Activated B cell treated with CpG ODN at 0.5 μM for 24 hours (primary cell): ENCODE results near the gene IL2RA. TPM values are rescaled to one million over a fixed set of nuclear protein-coding genes. Genes with fewer than 3 reads are reported as not detected.
A peak's percentile ranks its signal among the peaks of the same experiment; 100 is the strongest.

Experiments
- ATAC-seq: fragments of 200-7000 bp; cut with Tn5 transposase; one replicate; pipeline ENCODE4 v1.10.0; 2021; ENCODE audit warnings: low read depth, mild to moderate bottlenecking, moderate library complexity
- CTCF ChIA-PET: fragments of 350-600 bp; sonication (Branson Sonifier 250); formaldehyde crosslinking; loops from one replicate; lab custom pipeline; 2021; ENCODE audit warnings: antibody characterized with exemption; lab: Charles Lee
- POLR2A ChIA-PET: fragments of 350-600 bp; sonication (Branson Sonifier 250); formaldehyde crosslinking; loops from one replicate; lab custom pipeline; 2021; ENCODE audit warnings: antibody characterized with exemption; lab: Charles Lee
- DNase-seq: peaks from one replicate; pipeline ENCODE4 v3.0.0; 2022
- H3K27ac Mint-ChIP-seq: one replicate; pipeline ENCODE4 v1.8.0; 2020; ENCODE audit warnings: mixed read lengths
- H3K27me3 Mint-ChIP-seq: one replicate; pipeline ENCODE4 v1.8.0; 2021; ENCODE audit warnings: mixed read lengths
- H3K36me3 Mint-ChIP-seq: one replicate; pipeline ENCODE4 v1.8.0; 2021; ENCODE audit warnings: low read depth, mixed read lengths
- H3K4me1 Mint-ChIP-seq: one replicate; pipeline ENCODE4 v1.8.0; 2021; ENCODE audit warnings: mixed read lengths
- H3K4me3 Mint-ChIP-seq: one replicate; pipeline ENCODE4 v1.8.0; 2020; ENCODE audit warnings: mild to moderate bottlenecking, mixed read lengths
- H3K9me3 Mint-ChIP-seq: one replicate; pipeline ENCODE4 v1.8.0; 2020; ENCODE audit warnings: mixed read lengths
- intact Hi-C: fragments of 100-400 bp; cut with micrococcal nuclease; formaldehyde crosslinking; loops from one replicate; pipeline ENCODE4 v1.15.1; 2024
- total RNA-seq: library from RNA; stranded (reverse); gene quantifications from 2 replicates; pipeline ENCODE4 v1.2.3, GENCODE V29; 2022
- TF ChIP-seq, protein P1 (sequence below): fragments of 200-600 bp; IDR thresholded peaks from one replicate; pipeline ENCODE4 v1.8.0; 2022; ENCODE audit warnings: antibody characterized with exemption, mild to moderate bottlenecking

Gene IL2RA
- total RNA-seq, 1 donor from 2014 or later = 160 TPM

DNA sequence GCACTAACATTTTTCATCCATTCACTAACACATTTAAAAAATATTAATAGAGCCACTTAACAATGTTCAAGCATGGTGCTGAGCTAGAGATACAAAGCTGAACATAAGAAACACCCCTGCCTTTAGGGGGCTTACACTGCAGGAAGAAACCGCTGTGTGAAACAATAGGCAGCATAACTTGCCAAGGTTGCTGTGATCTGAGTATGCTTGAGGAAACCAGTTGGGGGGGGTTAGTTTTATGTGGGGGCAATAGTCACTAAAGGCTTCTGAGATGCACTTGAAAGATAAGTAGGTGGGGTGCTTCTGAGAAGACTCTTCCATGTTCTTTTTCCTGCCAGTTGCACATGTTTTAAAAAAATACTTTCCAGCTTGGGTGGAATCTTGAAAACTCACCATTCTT, 29.5 kb upstream of the IL2RA start:
- intact Hi-C loops = no loop called here
- Mint-ChIP-seq H3K4me3 (no peak overlapping the region), H3K36me3 (peaks cover 33% of the 10 kb centered on the region), H3K27ac (no peak overlapping the region), H3K4me1 (peaks cover 82% of the 10 kb centered on the region), H3K9me3 (no peaks in the 10 kb centered on the region), H3K27me3 (no peaks in the 10 kb centered on the region)
- DNase-seq = no peak
- no peak for ATAC-seq
- POLR2A ChIA-PET = interaction anchor here (0.6 kb wide), 1 partner anchor 10 kb away, joined by 8 read pairs; no protein-coding TSS in a partner anchor
- CTCF ChIA-PET = interaction anchor here (0.8 to 1.3 kb wide), 4 partner anchors 22 to 315 kb away, joined by 3 read pairs; partner anchors contain the start of gene PFKFB3
- TF ChIP-seq, protein P1, sequence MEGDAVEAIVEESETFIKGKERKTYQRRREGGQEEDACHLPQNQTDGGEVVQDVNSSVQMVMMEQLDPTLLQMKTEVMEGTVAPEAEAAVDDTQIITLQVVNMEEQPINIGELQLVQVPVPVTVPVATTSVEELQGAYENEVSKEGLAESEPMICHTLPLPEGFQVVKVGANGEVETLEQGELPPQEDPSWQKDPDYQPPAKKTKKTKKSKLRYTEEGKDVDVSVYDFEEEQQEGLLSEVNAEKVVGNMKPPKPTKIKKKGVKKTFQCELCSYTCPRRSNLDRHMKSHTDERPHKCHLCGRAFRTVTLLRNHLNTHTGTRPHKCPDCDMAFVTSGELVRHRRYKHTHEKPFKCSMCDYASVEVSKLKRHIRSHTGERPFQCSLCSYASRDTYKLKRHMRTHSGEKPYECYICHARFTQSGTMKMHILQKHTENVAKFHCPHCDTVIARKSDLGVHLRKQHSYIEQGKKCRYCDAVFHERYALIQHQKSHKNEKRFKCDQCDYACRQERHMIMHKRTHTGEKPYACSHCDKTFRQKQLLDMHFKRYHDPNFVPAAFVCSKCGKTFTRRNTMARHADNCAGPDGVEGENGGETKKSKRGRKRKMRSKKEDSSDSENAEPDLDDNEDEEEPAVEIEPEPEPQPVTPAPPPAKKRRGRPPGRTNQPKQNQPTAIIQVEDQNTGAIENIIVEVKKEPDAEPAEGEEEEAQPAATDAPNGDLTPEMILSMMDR = no peak

DNA sequence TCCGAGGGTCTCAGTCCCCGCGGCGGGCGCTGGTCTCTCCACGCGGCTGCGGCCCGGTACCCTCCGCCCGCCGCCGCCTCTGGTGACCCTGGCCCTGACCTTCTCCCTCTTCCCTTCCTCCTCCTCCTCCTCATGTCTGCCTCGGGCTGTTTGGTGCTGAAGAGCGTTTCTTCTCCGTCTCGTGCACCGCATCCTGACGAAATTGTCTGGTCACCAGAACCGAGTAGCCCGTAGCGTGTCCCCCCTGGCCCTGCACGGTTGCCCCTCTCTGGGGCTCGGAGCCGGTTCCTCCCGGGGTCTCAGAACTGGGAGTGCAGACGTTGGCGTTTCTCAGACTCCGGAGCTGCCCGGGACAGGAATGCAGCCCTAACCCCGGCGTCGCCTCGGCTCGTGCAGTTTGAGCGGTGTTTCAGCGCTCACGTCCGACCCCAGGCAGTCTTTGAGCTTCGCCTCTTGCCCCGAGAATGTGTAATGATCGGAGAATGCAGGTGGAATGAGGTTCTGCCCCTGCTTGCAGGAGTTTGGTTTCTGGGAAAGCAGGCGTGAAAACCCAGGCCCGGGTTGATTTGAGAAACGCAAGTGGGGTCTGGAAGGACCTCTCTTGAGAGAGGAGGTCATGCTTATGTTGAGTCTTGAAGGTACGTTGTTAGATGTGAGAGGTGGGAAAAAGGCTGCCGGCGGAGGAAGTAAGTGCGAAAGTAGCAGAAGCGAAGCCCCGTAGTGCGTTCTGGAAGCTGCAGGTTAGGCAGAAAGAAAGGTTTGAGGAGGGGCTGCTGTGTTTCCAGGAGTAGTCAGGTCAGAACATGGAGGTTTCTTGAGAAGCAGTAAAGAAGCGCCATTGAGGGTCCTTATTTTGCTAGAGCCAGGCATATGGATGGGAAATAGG, 27.4 kb upstream of the IL2RA start:
- peaks cover 28% of the 10 kb centered on the region for H3K36me3 Mint-ChIP-seq
- TF ChIP-seq, protein P1 = no peak
- intact Hi-C loops = loop anchor here (1.0 to 5.0 kb wide), 6 partner anchors 61 to 642 kb away; partner anchors contain the start of genes ANKRD16, PFKFB3 and TASOR2
- H3K4me3 Mint-ChIP-seq = peak overlapping the region; percentile 97
- ChIA-PET POLR2A (interaction anchor here (0.5 to 5.4 kb wide), 10 partner anchors 10 to 200 kb away, joined by 3 to 146 read pairs (median 3); partner anchors contain the start of genes ANKRD16, FBH1 and IL2RA), CTCF (interaction anchor here (1.1 to 1.9 kb wide), 5 partner anchors 33 to 312 kb away, joined by 3 to 8 read pairs (median 4); no protein-coding TSS in a partner anchor)
- DNase-seq = no peak
- H3K4me1 Mint-ChIP-seq = peaks cover 75% of the 10 kb centered on the region
- peak overlapping the region; percentile 81 for H3K27ac Mint-ChIP-seq
- ATAC-seq = no peak
- H3K9me3 Mint-ChIP-seq = no peaks in the 10 kb centered on the region
- no peaks in the 10 kb centered on the region for H3K27me3 Mint-ChIP-seq

DNA sequence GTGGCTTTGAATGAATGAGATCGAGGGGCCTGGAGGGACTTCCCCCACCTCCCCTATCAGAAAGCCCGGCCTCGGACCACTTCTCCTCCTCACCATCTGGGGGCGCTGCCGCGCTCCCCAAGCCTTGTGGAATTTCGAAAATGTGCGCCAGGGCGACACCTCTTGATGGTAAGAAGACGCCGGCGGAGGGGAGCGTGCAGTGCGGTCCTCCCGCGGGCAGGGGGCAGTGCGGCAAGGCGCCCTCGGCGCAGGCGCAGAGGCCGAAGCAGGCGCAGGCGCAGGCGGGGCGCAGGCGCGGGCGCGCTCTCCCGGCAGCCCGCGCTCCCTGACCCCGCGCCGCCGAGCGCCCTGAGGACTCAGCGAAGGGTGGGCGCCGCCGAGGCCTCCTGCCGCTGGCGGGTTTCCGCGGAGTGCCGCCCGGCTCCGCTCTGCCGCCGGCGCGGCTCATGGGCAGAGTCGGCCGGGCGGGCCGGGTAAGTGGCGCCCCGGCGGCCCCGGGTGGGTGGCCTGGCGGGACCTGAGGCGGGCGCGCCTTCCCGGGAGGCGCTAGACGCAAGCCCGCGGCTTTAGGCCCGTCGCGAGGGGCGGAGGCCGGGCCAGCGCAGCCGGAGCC, 26.7 kb upstream of the IL2RA start, which contains the start of gene RBM17:
TSS of gene RBM17 (plus strand) at position 314 of the 613 bp plus-strand sequence. CDS start 8,032 bp downstream, outside the sequence.
- DNase-seq = peak; percentile 99
- ChIA-PET POLR2A (interaction anchor here (0.9 to 5.4 kb wide), 3 partner anchors 16 to 73 kb away, joined by 3 to 146 read pairs (median 35); no protein-coding TSS in a partner anchor), CTCF (interaction anchor here (1.3 to 5.2 kb wide), 6 partner anchors 20 to 313 kb away, joined by 3 to 79 read pairs (median 10); no protein-coding TSS in a partner anchor)
- peaks cover 21% of the 10 kb centered on the region for H3K36me3 Mint-ChIP-seq
- H3K27me3 Mint-ChIP-seq = no peaks in the 10 kb centered on the region
- no peaks in the 10 kb centered on the region for H3K9me3 Mint-ChIP-seq
- peaks cover 69% of the 10 kb centered on the region for H3K4me1 Mint-ChIP-seq
- TF ChIP-seq, protein P1 = peak; percentile 99
- peak within 1 kb of the TSS; percentile 87 for H3K27ac Mint-ChIP-seq
- peak; percentile 85 for ATAC-seq
- H3K4me3 Mint-ChIP-seq = peak within 1 kb of the TSS; percentile 97
- intact Hi-C loops = loop anchor here (1.0 to 5.0 kb wide), 12 partner anchors 21 to 642 kb away; partner anchors contain the start of genes ANKRD16, IL2RA, PFKFB3 and TASOR2

DNA sequence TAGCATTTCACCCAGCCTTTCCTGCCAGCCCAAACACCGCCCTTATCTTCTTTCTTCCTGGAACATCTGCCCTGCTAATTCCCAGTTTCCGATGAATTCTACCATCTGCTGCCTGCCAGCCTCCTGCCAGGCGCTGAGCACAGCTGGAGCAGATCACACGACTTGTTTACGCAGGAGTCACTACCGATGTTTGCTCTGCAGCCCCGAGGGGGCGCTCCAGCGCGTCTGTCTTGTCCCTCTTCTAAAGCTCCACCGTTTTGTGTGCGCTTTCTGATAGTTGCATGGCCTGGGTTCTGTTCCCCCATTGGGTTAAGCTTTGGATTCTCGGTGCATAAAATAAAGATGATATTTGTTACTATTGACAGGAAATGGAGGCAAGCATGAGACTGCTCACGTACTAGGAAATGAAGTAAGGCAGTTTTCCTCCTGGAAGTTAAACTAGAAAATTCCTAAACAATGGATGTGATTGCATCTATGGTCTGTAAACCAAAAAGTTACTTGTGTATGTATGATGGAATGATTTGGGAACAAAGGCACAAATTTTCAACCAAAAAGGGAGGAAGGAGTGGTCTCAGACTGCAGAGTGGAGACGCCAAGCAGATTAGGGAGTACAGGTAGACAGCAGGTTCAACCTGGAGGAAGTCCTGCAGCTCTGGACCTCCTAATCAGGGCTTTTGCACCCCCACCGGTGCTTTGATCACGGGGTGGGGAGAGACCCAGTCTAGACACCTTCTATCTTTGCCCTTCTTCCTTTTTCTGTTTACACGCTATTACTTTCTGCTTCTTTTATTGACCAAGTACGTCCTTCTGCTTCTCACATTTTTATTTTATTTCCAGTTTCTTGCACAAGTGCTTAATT, 24.4 kb upstream of the IL2RA start:
- TF ChIP-seq, protein P1 = no peak
- peak overlapping the region; percentile 62 for H3K4me3 Mint-ChIP-seq
- ATAC-seq (peak; percentile 45), DNase-seq (peak; percentile 77)
- intact Hi-C loops = loop anchor here (1.0 to 5.0 kb wide), 3 partner anchors 14 to 639 kb away; partner anchors contain the start of gene PFKFB3
- H3K27ac Mint-ChIP-seq = peak overlapping the region; percentile 87
- H3K36me3 Mint-ChIP-seq = peaks cover 14% of the 10 kb centered on the region
- ChIA-PET CTCF (interaction anchor here (0.8 to 5.2 kb wide), 27 partner anchors 11 to 323 kb away, joined by 3 to 79 read pairs (median 4); partner anchors contain the start of genes IL2RA and PFKFB3), POLR2A (interaction anchor here (0.7 to 5.4 kb wide), 17 partner anchors 9 to 315 kb away, joined by 3 to 146 read pairs (median 8); partner anchors contain the start of genes ANKRD16, FBH1, IL2RA and PFKFB3)
- no peaks in the 10 kb centered on the region for H3K27me3 Mint-ChIP-seq
- H3K9me3 Mint-ChIP-seq = no peaks in the 10 kb centered on the region
- H3K4me1 Mint-ChIP-seq = peaks cover 56% of the 10 kb centered on the region
